HepG2 (cell line): ENCODE data around the gene KCND3. TPM values are rescaled to one million over a fixed set of nuclear protein-coding genes. Genes with fewer than 3 reads are reported as not detected.

Source experiments
- ATAC-seq: fragments of 200-7000 bp; cut with Tn5 transposase; 3 replicates; pipeline ENCODE4 v1.9.1; 2020; ENCODE audit warnings: mild to moderate bottlenecking, moderate library complexity
- BruUV-seq: library from RNA; stranded (reverse); fragments of 400-500 nt; replicated peaks from 2 replicates; lab custom pipeline; 2021; lab: Mats Ljungman, UMichigan
- CTCF ChIA-PET: fragments of 300-600 bp; formaldehyde crosslinking; extraction: SDS; loops from one replicate; lab custom pipeline; 2021; ENCODE audit warnings: low total read pairs, inconsistent platforms, low intra/inter-chr PET ratio; lab: Yijun Ruan, JAX
- POLR2A ChIA-PET: fragments of 350-600 bp; sonication (Branson Sonifier 250); formaldehyde crosslinking; loops from one replicate; lab custom pipeline; 2020; ENCODE audit warnings: antibody characterized with exemption, inconsistent platforms; lab: Yijun Ruan, JAX
- DNase-seq: peaks from one replicate; pipeline ENCODE4 v3.0.0-alpha.2; 2015; ENCODE audit warnings: low spot score
- FAIRE-seq: peaks from 3 replicates; lab custom pipeline; 2011; peaks lifted over from hg19 to GRCh38; lab: Jason Lieb, UNC
- H2AFZ ChIP-seq: one replicate; pipeline ENCODE4 v1.6.1; 2011; ENCODE audit warnings: low read length, inconsistent platforms
- H3K27ac ChIP-seq: fragments of 300-600 bp; 3 replicates; pipeline ENCODE4 v1.8.0; 2011; ENCODE audit warnings: mixed run types, mild to moderate bottlenecking, mixed read lengths, low read length, inconsistent platforms; ENCODE audit not compliant: insufficient read depth; ENCODE audit errors: extremely low read length
- H3K27me3 ChIP-seq, 2 experiments: fragments of 200-600 bp in 1 of 2; 2 replicates in 1 of 2; 3 replicates in 1 of 2; pipeline versions ENCODE4 v1.6.0 to v1.8.0; 2011; ENCODE audit warnings: low read length in 2 of 2, mild to moderate bottlenecking in 2 of 2, moderate library complexity in 2 of 2, inconsistent platforms in 1 of 2; ENCODE audit not compliant: insufficient read depth in 2 of 2, control insufficient read depth in 1 of 2
- H3K36me3 ChIP-seq, 2 experiments: fragments of 200-600 bp in 1 of 2; replicated peaks in 1 of 2; 2 replicates in 1 of 2; 3 replicates in 1 of 2; pipeline versions ENCODE4 v1.5.1 to v1.8.0; 2011; ENCODE audit warnings: low read length in 2 of 2, inconsistent platforms in 1 of 2; ENCODE audit not compliant: insufficient read depth in 2 of 2, control insufficient read depth in 1 of 2
- H3K4me1 ChIP-seq: 2 replicates; pipeline ENCODE4 v1.5.1; 2012; ENCODE audit warnings: low read length, inconsistent platforms; ENCODE audit not compliant: insufficient read depth
- H3K4me2 ChIP-seq: 2 replicates; pipeline ENCODE4 v1.6.0; 2011; ENCODE audit warnings: low read depth, low read length, inconsistent platforms
- H3K4me3 ChIP-seq, 3 experiments: fragments of 200-600 bp in 1 of 3; sonication (generic), shearing (Covaris generic) in 1 of 3; replicated peaks in 1 of 3; 2 replicates each; pipeline ENCODE4 v1.5.1; 2011 to 2016; ENCODE audit warnings: low read length in 3 of 3, inconsistent platforms in 2 of 3, low read depth in 2 of 3, mild to moderate bottlenecking in 2 of 3, control low read depth in 1 of 3, mixed read lengths in 1 of 3; ENCODE audit not compliant: insufficient read depth in 1 of 3
- H3K79me2 ChIP-seq: one replicate; pipeline ENCODE4 v1.6.1; 2011; ENCODE audit warnings: low read length, inconsistent platforms; ENCODE audit not compliant: insufficient read depth
- H3K9ac ChIP-seq: 2 replicates; pipeline ENCODE4 v1.6.0; 2011; ENCODE audit warnings: mild to moderate bottlenecking, low read depth, low read length, inconsistent platforms; ENCODE audit not compliant: insufficient read depth
- H3K9me3 ChIP-seq: 2 replicates; pipeline ENCODE4 v1.5.1; 2012; ENCODE audit warnings: mild to moderate bottlenecking, low read length
- H4K20me1 ChIP-seq: 2 replicates; pipeline ENCODE4 v1.6.0; 2011; ENCODE audit warnings: inconsistent platforms, mild to moderate bottlenecking, low read length, moderate library complexity; ENCODE audit not compliant: insufficient read depth
- DNMT3B ChIP-seq: conservative IDR thresholded peaks from 2 replicates; pipeline ENCODE4 v1.6.1; 2016; ENCODE audit warnings: missing biosample characterization, control low read depth
- HNRNPH1 ChIP-seq: fragments of 200-400 bp; formaldehyde crosslinking; optimal IDR thresholded peaks from 2 replicates; pipeline ENCODE3; 2017; ENCODE audit warnings: mild to moderate bottlenecking, low read depth, low read length
- NFIB ChIP-seq: sonication (generic); formaldehyde crosslinking; IDR thresholded peaks from 2 replicates; pipeline ENCODE4 v1.9.0; 2021; ENCODE audit warnings: missing genetic modification reagents, mild to moderate bottlenecking, borderline replicate concordance
- TCF12 ChIP-seq, 2 experiments: fragments of 450-650 bp in 1 of 2; sonication (generic) in 1 of 2; formaldehyde crosslinking in 1 of 2; IDR thresholded peaks; 2 replicates each; pipeline versions ENCODE4 v1.6.1 to v1.8.0; 2017 to 2022; ENCODE audit warnings: antibody characterized with exemption in 1 of 2, mild to moderate bottlenecking in 1 of 2, missing genetic modification reagents in 1 of 2, moderate library complexity in 1 of 2
- ZFP90 ChIP-seq: sonication (generic); formaldehyde crosslinking; IDR thresholded peaks from 2 replicates; pipeline ENCODE4 v1.8.0; 2022; ENCODE audit warnings: missing genetic modification reagents, mild to moderate bottlenecking, inconsistent platforms, borderline replicate concordance
- ZNF343 ChIP-seq: sonication (generic); formaldehyde crosslinking; IDR thresholded peaks from 2 replicates; pipeline ENCODE4 v1.4.0; 2020; ENCODE audit warnings: mild to moderate bottlenecking, missing genetic modification reagents
- ZNF614 ChIP-seq: IDR thresholded peaks from 2 replicates; pipeline ENCODE4 v1.6.1; 2018; ENCODE audit warnings: missing biosample characterization, missing genetic modification reagents, inconsistent platforms, borderline replicate concordance
- ZNF766 ChIP-seq: sonication (generic); formaldehyde crosslinking; IDR thresholded peaks from 2 replicates; pipeline ENCODE4 v1.5.0; 2020; ENCODE audit warnings: missing genetic modification reagents, borderline replicate concordance
- WGBS: methylation state at CpG from one replicate; pipeline ENCODE4 v1.1.6; 2017; ENCODE audit warnings: low lambda C conversion rate; 5-methylcytosine and 5-hydroxymethylcytosine counted together
- in situ Hi-C: cut with HindIII; loops from 2 replicates; pipeline ENCODE4 v1.10.0; 2017; ENCODE audit warnings: low pct_unique_long_range_greater_than_20kb; ENCODE audit not compliant: extremely low pct_ligation_motif_present
- intact Hi-C: fragments of 100-400 bp; cut with micrococcal nuclease; formaldehyde crosslinking; loops from one replicate; pipeline ENCODE4 v1.10.0; 2022; ENCODE audit not compliant: unreplicated experiment
- polyA plus RNA-seq, 8 experiments: library from polyadenylated mRNA; depleted of rRNA in 3 of 8; stranded (reverse) in 7 of 8; unstranded in 1 of 8; fragments of >200 nt; fragmentation: Illumina TruSeq in 4 of 8; extraction: Trizol in 4 of 8; gene quantifications; 2 replicates each; pipeline versions ENCODE4 v1.2.1 to v1.2.3, GENCODE V29; 2011 to 2016; ENCODE audit warnings: low read depth in 4 of 8, missing spikeins in 1 of 8, mixed read lengths in 1 of 8; ENCODE audit not compliant: insufficient read depth in 1 of 8
- total RNA-seq, 5 experiments: library from RNA; depleted of rRNA; stranded (reverse); fragments of >200 nt; fragmentation: Illumina TruSeq; extraction: Trizol; gene quantifications; 2 replicates each; pipeline ENCODE4 v1.2.3, GENCODE V29; 2016; ENCODE audit warnings: low read depth in 1 of 5
- TF ChIP-seq, protein P1 (sequence below): sonication (generic); formaldehyde crosslinking; IDR thresholded peaks from 2 replicates; pipeline ENCODE4 v1.4.0; 2020; ENCODE audit warnings: missing genetic modification reagents
- TF ChIP-seq, protein P2 (sequence below): sonication (generic); formaldehyde crosslinking; IDR thresholded peaks from 2 replicates; pipeline ENCODE4 v1.8.0; 2022; ENCODE audit warnings: missing genetic modification reagents, low read depth, mild to moderate bottlenecking, borderline replicate concordance
- TF ChIP-seq, protein P3 (sequence below): sonication (generic); formaldehyde crosslinking; IDR thresholded peaks from 2 replicates; pipeline ENCODE4 v1.5.1; 2020; ENCODE audit warnings: missing genetic modification reagents, mild to moderate bottlenecking, borderline replicate concordance
- TF ChIP-seq, protein P4 (sequence below): sonication (generic); formaldehyde crosslinking; IDR thresholded peaks from 2 replicates; pipeline ENCODE4 v1.4.0; 2020; ENCODE audit warnings: missing genetic modification reagents

KCND3 gene
- total and polyA plus RNA-seq, 2 of the 13 experiments (the other 11 are each of a cell fraction or from before 2014, with no cell fraction given), result 0.04 TPM; not detected in 1

DNA sequence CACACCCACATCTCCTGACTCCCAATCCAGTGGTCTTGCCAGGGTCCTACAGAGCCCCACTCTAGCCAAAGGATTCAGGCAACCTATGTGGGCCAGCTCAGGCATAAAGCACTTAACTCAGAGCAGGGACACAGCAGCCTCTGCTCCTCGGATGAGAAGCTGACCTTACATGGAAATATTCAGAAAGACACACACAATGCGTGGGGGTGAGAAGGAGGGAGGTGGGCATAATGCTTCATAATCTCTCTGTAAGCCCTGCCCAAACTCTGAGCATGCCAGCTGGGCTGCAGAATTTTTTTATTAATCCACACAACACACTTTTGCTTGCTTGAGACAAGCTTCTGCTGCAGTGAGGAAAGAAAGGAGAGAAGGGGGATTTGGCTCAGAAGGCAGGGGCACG is 21.6 kb downstream of the KCND3 start:
- BruUV-seq, result no TSS peak
- DNase-seq (no peak), ATAC-seq (no peak), FAIRE-seq (no peak)
- H3K27ac ChIP-seq, result no peak overlapping the region
- H3K36me3 ChIP-seq, result no peaks in the 10 kb centered on the region
- intact Hi-C loops (no loop called here), in situ Hi-C loops (no loop called here)
- ChIA-PET CTCF (no interaction called here), POLR2A (no interaction called here)
- H2AFZ ChIP-seq, result no peak overlapping the region
- no peak overlapping the region for H3K9ac ChIP-seq
- WGBS, result 0% methylated on average over 3 of the region's 3 CpGs
- TF ChIP-seq, protein P1, sequence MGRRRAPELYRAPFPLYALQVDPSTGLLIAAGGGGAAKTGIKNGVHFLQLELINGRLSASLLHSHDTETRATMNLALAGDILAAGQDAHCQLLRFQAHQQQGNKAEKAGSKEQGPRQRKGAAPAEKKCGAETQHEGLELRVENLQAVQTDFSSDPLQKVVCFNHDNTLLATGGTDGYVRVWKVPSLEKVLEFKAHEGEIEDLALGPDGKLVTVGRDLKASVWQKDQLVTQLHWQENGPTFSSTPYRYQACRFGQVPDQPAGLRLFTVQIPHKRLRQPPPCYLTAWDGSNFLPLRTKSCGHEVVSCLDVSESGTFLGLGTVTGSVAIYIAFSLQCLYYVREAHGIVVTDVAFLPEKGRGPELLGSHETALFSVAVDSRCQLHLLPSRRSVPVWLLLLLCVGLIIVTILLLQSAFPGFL (CRISPR knock-in tag), result no peak
- TF ChIP-seq ZNF343, result no peak
- TF ChIP-seq TCF12 (IDR thresholded peaks at IDR 0.05), result no peak
- no peak for TF ChIP-seq TCF12 (CRISPR knock-in tag; IDR thresholded peaks at IDR 0.05)
- no peak for TF ChIP-seq ZFP90
- no peak for TF ChIP-seq NFIB (CRISPR knock-in tag)
- TF ChIP-seq, protein P2, sequence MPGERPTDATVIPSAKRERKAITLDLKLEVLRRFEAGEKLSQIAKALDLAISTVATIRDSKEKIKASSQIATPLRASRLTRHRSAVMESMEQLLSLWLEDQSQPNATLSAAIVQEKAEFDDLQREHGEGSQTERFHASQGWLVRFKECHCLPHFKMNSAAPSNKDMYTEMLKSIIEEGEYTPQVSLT (CRISPR knock-in tag), result no peak
- TF ChIP-seq, protein P3, sequence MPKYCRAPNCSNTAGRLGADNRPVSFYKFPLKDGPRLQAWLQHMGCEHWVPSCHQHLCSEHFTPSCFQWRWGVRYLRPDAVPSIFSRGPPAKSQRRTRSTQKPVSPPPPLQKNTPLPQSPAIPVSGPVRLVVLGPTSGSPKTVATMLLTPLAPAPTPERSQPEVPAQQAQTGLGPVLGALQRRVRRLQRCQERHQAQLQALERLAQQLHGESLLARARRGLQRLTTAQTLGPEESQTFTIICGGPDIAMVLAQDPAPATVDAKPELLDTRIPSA (CRISPR knock-in tag), result no peak
- no peak for TF ChIP-seq ZNF614 (CRISPR knock-in tag)
- TF ChIP-seq ZNF766 (CRISPR knock-in tag), result no peak
- no peak for TF ChIP-seq HNRNPH1
- TF ChIP-seq, protein P4, sequence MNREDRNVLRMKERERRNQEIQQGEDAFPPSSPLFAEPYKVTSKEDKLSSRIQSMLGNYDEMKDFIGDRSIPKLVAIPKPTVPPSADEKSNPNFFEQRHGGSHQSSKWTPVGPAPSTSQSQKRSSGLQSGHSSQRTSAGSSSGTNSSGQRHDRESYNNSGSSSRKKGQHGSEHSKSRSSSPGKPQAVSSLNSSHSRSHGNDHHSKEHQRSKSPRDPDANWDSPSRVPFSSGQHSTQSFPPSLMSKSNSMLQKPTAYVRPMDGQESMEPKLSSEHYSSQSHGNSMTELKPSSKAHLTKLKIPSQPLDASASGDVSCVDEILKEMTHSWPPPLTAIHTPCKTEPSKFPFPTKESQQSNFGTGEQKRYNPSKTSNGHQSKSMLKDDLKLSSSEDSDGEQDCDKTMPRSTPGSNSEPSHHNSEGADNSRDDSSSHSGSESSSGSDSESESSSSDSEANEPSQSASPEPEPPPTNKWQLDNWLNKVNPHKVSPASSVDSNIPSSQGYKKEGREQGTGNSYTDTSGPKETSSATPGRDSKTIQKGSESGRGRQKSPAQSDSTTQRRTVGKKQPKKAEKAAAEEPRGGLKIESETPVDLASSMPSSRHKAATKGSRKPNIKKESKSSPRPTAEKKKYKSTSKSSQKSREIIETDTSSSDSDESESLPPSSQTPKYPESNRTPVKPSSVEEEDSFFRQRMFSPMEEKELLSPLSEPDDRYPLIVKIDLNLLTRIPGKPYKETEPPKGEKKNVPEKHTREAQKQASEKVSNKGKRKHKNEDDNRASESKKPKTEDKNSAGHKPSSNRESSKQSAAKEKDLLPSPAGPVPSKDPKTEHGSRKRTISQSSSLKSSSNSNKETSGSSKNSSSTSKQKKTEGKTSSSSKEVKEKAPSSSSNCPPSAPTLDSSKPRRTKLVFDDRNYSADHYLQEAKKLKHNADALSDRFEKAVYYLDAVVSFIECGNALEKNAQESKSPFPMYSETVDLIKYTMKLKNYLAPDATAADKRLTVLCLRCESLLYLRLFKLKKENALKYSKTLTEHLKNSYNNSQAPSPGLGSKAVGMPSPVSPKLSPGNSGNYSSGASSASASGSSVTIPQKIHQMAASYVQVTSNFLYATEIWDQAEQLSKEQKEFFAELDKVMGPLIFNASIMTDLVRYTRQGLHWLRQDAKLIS (CRISPR knock-in tag), result no peak
- TF ChIP-seq DNMT3B (CRISPR knock-in tag), result no peak
- H3K9me3 ChIP-seq, result no peaks in the 10 kb centered on the region
- H4K20me1 ChIP-seq, result no peaks in the 10 kb centered on the region
- H3K4me3 ChIP-seq, result no peak overlapping the region
- no peaks in the 10 kb centered on the region for H3K79me2 ChIP-seq
- H3K27me3 ChIP-seq, result no peaks in the 10 kb centered on the region; a peak in 2 of 5 replicates
- H3K4me1 ChIP-seq, result no peaks in the 10 kb centered on the region
- H3K4me2 ChIP-seq, result no peak overlapping the region
